GM19240 (cell line): ENCODE measurements around the gene FBXO7.

Experiments
- DNase-seq: peaks from one replicate; pipeline ENCODE4 v3.0.0; 2011; ENCODE audit warnings: low spot score; ENCODE audit not compliant: insufficient read length

FBXO7 gene

DNA sequence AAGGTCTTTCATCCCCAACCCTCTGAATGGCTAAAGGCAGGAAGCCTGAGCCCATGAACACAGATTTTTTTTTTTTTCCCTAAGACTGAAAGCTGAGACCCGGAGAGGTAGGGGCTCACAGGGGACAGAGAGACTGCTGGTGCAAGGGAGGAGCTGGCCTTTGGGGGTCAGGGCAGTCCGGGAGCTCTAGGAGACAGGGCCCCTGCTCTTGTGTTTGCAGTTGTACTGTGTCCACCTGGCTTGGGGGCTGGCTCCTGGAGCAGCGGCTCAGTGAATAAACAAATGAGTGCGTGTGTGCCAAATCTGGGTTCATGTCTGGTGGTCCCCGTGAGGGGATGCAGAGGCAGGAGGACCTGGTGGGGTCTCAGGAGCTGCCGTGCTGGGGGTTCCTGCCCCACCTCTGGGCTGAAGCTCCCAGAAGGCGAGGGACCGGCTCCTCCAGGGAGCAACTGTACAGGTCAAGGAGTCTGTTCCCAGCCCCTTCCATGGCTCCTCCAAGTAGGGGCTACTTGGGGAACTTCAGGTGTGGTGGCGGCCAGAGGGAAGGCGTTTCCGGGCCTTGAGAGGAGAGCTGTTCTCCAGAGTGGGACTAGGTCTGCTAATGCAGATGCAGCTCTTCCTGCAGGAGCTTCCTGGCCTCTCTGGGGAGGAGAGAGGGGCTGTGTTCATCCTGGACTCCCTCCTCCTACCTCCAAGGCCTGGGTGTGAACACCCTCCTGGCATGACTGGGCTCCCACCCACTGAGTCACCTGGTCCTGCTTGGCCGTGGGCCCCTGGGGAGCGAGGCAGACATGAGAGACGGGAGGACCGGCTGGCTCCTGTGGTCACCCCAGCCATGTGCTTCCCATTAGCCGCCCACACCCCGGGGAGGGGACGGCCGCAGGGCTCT lies 57.6 kb downstream of the FBXO7 start:
- no peak for DNase-seq

DNA sequence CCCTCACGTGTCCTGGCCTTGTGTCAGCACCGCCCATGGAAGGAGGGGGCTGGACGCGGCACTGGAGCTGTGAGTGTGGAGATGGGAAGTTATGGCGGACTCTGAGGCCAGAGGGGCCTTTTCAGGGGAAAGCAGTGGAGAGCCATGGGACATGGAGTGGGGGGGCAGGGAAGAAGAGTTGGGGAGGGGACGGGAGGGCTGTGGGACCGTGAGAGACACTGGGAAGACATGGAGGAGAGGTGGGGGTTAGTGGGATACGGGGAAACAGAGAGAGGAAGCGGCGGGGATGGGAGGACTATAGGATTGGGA lies 58.2 kb downstream of the FBXO7 start:
- no peak for DNase-seq

DNA sequence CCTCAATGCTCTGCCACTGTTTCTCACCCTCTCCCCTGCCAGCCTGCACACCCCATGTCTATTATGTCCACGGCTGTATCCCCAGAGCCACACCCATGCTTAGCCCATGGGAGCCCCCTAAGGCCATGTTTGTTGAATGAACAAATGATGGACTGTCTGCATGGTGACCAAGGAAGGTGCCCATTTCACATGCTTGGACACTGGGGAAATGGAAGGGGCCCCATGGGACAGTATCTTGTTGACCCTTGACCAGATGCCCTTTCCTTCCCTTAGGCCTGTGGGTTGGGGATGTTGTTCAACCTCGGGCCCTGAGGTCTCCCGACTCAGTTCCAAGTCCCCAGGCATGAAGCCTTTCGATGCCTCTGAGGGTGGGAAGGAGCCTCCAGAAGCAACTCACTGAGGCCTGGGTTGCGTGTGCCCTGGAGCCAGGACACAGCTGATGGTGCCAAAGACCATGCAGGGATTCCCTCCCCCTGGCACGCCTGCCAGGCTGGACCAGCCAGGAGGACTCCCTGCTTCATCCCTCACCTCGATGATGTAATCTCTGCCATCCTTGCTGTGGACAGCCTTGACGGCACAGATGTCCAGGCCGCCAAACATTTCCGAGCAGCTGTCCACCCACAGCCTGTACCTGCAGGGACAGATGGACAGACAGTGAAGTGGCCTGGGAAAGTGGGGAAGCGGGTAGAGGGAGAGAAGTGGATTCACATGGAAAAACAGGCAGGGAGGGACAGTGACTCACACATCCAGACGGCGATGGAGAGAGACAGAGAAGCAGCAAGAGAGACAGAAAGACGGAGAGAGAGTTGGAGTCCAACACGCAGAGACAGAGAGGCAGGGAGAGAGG lies 58.9 kb downstream of the FBXO7 start:
- no peak for DNase-seq

GRCh38 chr22:32534252-32535235 lies 59.9 kb downstream of the FBXO7 start:
- no peak for DNase-seq

DNA sequence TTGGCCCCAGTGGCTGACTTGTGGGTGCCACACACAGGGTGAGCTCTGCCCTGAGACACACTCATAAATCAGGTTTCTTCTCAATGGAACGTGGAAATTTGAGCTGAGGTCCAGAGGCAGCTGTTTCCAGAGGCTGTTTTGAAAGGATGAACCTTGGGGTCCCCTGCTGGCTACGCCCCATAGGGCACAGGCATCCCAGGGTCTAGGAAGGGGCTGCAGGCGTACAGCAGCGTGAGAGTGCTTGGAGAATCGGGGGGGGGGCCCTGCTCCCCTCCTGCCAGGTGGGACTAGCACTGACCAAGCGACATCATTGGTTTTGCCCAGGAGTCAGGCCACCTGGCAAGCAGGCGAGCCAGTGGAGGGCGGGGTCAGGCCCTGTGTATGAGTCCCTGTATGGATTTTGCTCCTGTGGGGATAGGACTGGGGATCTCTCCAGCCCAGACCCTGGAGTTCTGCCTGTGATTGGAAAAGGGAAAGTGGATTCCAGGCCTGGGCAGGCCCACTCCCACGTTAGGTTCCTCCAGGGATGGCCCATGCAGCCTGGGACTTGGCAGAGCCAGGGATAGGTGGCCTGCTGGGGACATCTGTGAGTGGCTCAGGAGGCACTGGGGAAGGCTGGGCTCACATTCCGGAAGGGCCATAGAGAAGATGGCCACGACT lies 61.0 kb downstream of the FBXO7 start:
- DNase-seq, result no peak

GRCh38 chr22:32536352-32536751 lies 61.7 kb downstream of the FBXO7 start:
- DNase-seq, result no peak

DNA sequence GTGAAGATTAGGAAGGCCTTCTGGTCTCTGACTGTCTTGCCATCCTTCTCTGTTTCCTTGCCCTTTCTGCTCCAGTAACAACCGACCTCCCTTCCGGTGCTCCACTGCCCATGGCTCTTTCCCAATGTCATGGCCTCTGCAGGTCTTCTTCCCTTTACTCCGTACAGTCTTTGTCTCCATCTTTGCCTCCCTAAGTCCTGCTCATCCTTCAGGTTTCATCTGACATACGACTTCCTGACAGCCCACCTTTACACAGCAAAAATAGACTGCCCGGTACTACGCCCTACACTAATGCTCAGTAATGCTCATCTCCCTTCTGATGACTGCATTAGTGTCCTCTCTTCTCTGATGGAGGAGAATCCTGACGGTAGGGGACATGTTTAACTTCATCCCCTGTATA lies 63.9 kb downstream of the FBXO7 start:
- no peak for DNase-seq

GRCh38 chr22:32539631-32540421 lies 65.2 kb downstream of the FBXO7 start:
- no peak for DNase-seq

DNA sequence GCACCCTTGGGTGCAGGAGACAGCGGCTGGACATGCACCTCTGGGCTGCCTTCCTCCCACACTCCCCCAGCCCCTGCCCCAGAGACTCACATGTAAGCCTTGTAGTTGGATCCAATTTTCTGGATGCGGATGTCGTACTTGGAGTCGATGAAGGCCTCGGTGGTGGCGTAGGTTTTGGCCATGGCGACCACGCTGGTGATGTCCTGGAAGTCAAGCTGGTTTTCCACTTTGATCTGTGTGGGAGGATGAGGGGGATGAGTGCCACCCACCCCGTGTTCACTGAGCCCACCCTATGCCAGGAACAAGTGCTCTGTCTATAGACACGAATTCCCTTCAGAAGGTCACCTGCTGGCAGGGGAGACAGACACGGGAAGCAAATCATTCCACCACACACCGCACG lies 66.9 kb downstream of the FBXO7 start:
- no peak for DNase-seq

DNA sequence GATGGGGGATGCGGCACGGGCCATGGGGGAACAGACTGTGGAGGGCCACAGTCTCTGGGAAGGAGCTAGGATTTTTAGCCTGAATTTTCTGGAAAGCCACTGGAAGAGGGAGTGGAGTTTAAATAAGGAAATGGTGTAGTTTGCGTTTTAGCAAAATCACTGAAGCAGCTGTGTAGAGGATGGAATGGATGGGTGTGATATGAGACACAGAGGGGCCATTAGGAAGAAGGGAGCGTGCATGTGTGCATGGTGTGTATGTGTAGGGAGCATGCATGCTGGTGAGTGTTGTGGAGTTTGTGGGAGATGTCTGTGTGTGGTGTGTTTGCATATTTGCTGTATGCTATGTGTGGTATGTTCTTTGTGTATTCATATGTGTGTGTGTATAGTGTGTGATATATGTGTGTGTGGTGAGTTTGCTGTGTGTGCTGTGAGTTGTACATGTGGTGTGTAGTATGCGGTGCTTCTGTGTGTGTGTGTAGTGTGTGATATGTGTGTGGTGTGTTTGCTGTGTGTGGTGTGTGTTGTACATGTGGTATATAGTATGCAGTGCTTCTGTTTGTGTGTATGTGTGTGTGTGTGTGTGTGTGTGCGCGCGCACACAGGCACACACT lies 67.6 kb downstream of the FBXO7 start:
- no peak for DNase-seq

GRCh38 chr22:32542677-32543357 lies 68.2 kb downstream of the FBXO7 start:
- no peak for DNase-seq

- DNase-seq, result no peak
These were observed 70.4 kb downstream of the FBXO7 start for GRCh38 chr22:32544953-32545558.

- DNase-seq, result no peak
These were observed 71.2 kb downstream of the FBXO7 start for GRCh38 chr22:32545801-32546200.

- DNase-seq, result no peak
These were observed 71.9 kb downstream of the FBXO7 start for GRCh38 chr22:32546496-32546895.

- no peak for DNase-seq
These were observed 72.3 kb downstream of the FBXO7 start for GRCh38 chr22:32546935-32547334.

DNA sequence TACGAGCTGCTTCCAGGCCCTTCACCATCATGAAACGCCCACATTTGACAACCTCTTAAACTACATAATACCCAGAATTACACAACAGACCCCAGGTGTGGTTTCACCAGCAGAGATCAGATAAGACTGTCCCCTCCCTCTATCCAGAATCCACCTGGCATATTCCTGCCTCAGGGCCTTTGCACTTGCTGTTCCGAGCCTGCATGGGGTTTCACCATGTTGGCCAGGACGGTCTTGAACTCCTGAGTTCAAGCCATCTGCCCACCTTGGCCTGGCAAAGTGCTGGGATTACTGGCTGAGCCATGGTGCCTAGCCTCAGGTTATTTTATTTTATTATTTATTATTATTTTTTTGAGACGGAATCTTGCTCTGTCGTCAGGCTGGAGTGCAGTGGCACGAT lies 73.4 kb downstream of the FBXO7 start:
- DNase-seq, result no peak
